Liver (tissue), 9 donors: ENCODE data around the gene OR1S1. TPM values are rescaled to one million over a fixed set of nuclear protein-coding genes. Genes with fewer than 3 reads are reported as not detected.

Source experiments
- DNase-seq: peaks from one replicate; pipeline ENCODE4 v3.0.0-alpha.2; 2017; ENCODE audit warnings: low spot score
- H3K27ac ChIP-seq, 2 donors: one replicate each; pipeline ENCODE4 v1.7.0; 2013; ENCODE audit warnings: inconsistent platforms in 2 of 2, low read length in 2 of 2, control low read depth in 1 of 2, low read depth in 1 of 2, mild to moderate bottlenecking in 1 of 2
- H3K27me3 ChIP-seq, 4 donors: one replicate each; pipeline versions ENCODE4 v1.6.1 to v1.7.0; 2013; ENCODE audit warnings: low read length in 3 of 4, inconsistent platforms in 1 of 4, mild to moderate bottlenecking in 1 of 4, moderate library complexity in 1 of 4; ENCODE audit not compliant: control insufficient read depth in 4 of 4, insufficient read depth in 4 of 4
- H3K36me3 ChIP-seq, 4 donors: one replicate each; pipeline versions ENCODE4 v1.6.1 to v1.7.0; 2013; ENCODE audit warnings: low read length in 3 of 4, mild to moderate bottlenecking in 3 of 4, low read depth in 1 of 4, moderate library complexity in 1 of 4; ENCODE audit not compliant: control insufficient read depth in 4 of 4, insufficient read depth in 3 of 4
- H3K4me1 ChIP-seq, 4 donors: one replicate each; pipeline versions ENCODE4 v1.6.1 to v1.7.0; 2013; ENCODE audit warnings: low read length in 3 of 4, mild to moderate bottlenecking in 3 of 4, moderate library complexity in 1 of 4; ENCODE audit not compliant: control insufficient read depth in 4 of 4, insufficient read depth in 4 of 4
- H3K4me3 ChIP-seq, 3 donors: one replicate each; pipeline versions ENCODE4 v1.6.1 to v1.7.0; 2013; ENCODE audit warnings: low read length in 3 of 3, control low read depth in 1 of 3, low read depth in 1 of 3, mild to moderate bottlenecking in 1 of 3
- H3K9ac ChIP-seq, 2 donors: one replicate each; pipeline ENCODE4 v1.7.0; 2013; ENCODE audit warnings: low read length in 2 of 2, mild to moderate bottlenecking in 2 of 2, moderate library complexity in 2 of 2, control low read depth in 1 of 2, low read depth in 1 of 2
- H3K9me3 ChIP-seq, 4 donors: one replicate each; pipeline versions ENCODE4 v1.6.1 to v1.7.0; 2013; ENCODE audit warnings: low read length in 3 of 4; ENCODE audit not compliant: control insufficient read depth in 4 of 4
- EGR1 ChIP-seq, 2 donors: IDR thresholded peaks; 2 replicates each; pipeline ENCODE4 v1.6.1; 2016 to 2018; ENCODE audit warnings: antibody characterized with exemption in 2 of 2, low read depth in 2 of 2
- FOXA1 ChIP-seq: IDR thresholded peaks from 2 replicates; pipeline ENCODE4 v1.6.1; 2016; ENCODE audit warnings: antibody characterized with exemption
- FOXA2 ChIP-seq: IDR thresholded peaks from 2 replicates; pipeline ENCODE4 v1.6.1; 2016; ENCODE audit warnings: antibody characterized with exemption
- GABPA ChIP-seq, 2 donors: IDR thresholded peaks in 1 of 2; conservative IDR thresholded peaks in 1 of 2; 2 replicates each; pipeline ENCODE4 v1.6.1; 2016; ENCODE audit warnings: antibody characterized with exemption in 2 of 2, mild to moderate bottlenecking in 1 of 2, moderate library complexity in 1 of 2
- HNF4A ChIP-seq, 2 donors: conservative IDR thresholded peaks; 2 replicates each; pipeline ENCODE4 v1.6.1; 2016; ENCODE audit warnings: antibody characterized with exemption in 2 of 2, mild to moderate bottlenecking in 2 of 2
- HNF4G ChIP-seq: IDR thresholded peaks from 2 replicates; pipeline ENCODE4 v1.6.1; 2016; ENCODE audit warnings: antibody characterized with exemption
- JUND ChIP-seq, 2 donors: IDR thresholded peaks; 2 replicates each; pipeline ENCODE4 v1.6.1; 2016; ENCODE audit warnings: antibody characterized with exemption in 2 of 2
- NR2F2 ChIP-seq: IDR thresholded peaks from 2 replicates; pipeline ENCODE4 v1.6.1; 2016; ENCODE audit warnings: antibody characterized with exemption
- RAD21 ChIP-seq, 2 donors: IDR thresholded peaks; 2 replicates each; pipeline ENCODE4 v1.6.1; 2016; ENCODE audit warnings: antibody characterized with exemption in 2 of 2, mild to moderate bottlenecking in 2 of 2
- RXRA ChIP-seq, 2 donors: IDR thresholded peaks; 2 replicates each; pipeline ENCODE4 v1.6.1; 2017 to 2018; ENCODE audit warnings: antibody characterized with exemption in 2 of 2, mild to moderate bottlenecking in 1 of 2
- SP1 ChIP-seq: IDR thresholded peaks from 2 replicates; pipeline ENCODE4 v1.6.1; 2018; ENCODE audit warnings: antibody characterized with exemption, mild to moderate bottlenecking
- TAF1 ChIP-seq: conservative IDR thresholded peaks from 2 replicates; pipeline ENCODE4 v1.6.1; 2016; ENCODE audit warnings: antibody characterized with exemption, mild to moderate bottlenecking
- YY1 ChIP-seq: IDR thresholded peaks from 2 replicates; pipeline ENCODE4 v1.6.1; 2016; ENCODE audit warnings: antibody characterized with exemption, mild to moderate bottlenecking
- WGBS: extraction: QIAGEN DNeasy Blood & Tissue Kit; methylation state at CpG from one replicate; pipeline ENCODE4 v1.1.7; 2013; 5-methylcytosine and 5-hydroxymethylcytosine counted together
- polyA plus RNA-seq, 2 donors: library from polyadenylated mRNA; stranded (reverse) in 1 of 2; unstranded in 1 of 2; fragments of 200-250 nt in 1 of 2; fragments of >200 nt in 1 of 2; fragmentation: Nextera tagmentation in 1 of 2; extraction: Ambion mirVana in 1 of 2; gene quantifications; one replicate each; pipeline versions ENCODE4 v1.2.1 to v1.2.3, GENCODE V29; 2013 to 2015
- total RNA-seq, 2 donors: library from RNA; depleted of rRNA; stranded (reverse); fragments of >200 nt; gene quantifications; one replicate each; pipeline ENCODE4 v1.2.3, GENCODE V29; 2014
- TF ChIP-seq, protein P1 (sequence below): IDR thresholded peaks from 2 replicates; pipeline ENCODE4 v1.6.1; 2016; ENCODE audit warnings: antibody characterized with exemption, mild to moderate bottlenecking
- TF ChIP-seq, protein P2 (sequence below): fragments of 150-350 bp; IDR thresholded peaks from 2 replicates; pipeline ENCODE4 v1.5.1; 2017; ENCODE audit warnings: improper control_type of control experiment, low read depth, low read length; ENCODE audit not compliant: missing input control
- TF ChIP-seq, protein P3 (sequence below): IDR thresholded peaks from 2 replicates; pipeline ENCODE4 v1.6.1; 2016; ENCODE audit warnings: antibody characterized with exemption
- TF ChIP-seq, protein P4 (sequence below): IDR thresholded peaks from 2 replicates; pipeline ENCODE4 v1.6.1; 2016; ENCODE audit warnings: antibody characterized with exemption
- TF ChIP-seq, protein P5 (sequence below): IDR thresholded peaks from 2 replicates; pipeline ENCODE4 v1.6.1; 2016; ENCODE audit warnings: antibody characterized with exemption
- donor health status: healthy.
- donor health status: healthy.
- donor health status: healthy.
- donor health status: healthy.
- donor health status: healthy.

Gene OR1S1
- total and polyA plus RNA-seq, 4 donors: not detected

DNA sequence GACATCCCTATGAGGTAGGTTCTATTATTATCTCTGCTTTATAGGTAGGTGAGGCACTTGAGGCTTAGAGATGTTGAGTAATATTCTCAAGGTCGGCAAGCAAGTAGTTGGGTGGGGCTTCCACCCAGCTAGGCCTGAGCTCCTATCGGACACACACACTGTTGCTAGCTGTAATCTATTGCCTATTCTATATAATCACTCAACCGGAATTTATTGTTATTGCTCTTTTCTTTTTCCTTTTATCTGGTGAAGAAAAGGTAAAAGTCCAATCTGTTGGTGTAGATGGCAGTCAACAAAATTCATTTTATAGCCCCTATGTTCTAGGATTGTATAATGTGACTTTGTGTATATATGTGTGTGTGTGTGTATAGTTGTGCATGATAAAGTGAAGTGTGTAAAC lies 20.3 kb upstream of the OR1S1 start:
- TF ChIP-seq FOXA1 (no peak), SP1 (no peak), EGR1 (IDR thresholded peaks at IDR 0.05; ENCODE audit: low read depth in 2 of 2) (no peak), HNF4A (conservative IDR thresholded peaks at IDR 0.05) (no peak), TAF1 (no peak), YY1 (no peak), NR2F2 (no peak), GABPA (IDR thresholded peaks at IDR 0.05 in 1 of 2, conservative IDR thresholded peaks at IDR 0.05 in 1 of 2) (no peak), RXRA (IDR thresholded peaks at IDR 0.05) (no peak), RAD21 (IDR thresholded peaks at IDR 0.05) (no peak), FOXA2 (no peak), JUND (IDR thresholded peaks at IDR 0.05) (no peak), HNF4G (no peak)
- TF ChIP-seq, protein P1, sequence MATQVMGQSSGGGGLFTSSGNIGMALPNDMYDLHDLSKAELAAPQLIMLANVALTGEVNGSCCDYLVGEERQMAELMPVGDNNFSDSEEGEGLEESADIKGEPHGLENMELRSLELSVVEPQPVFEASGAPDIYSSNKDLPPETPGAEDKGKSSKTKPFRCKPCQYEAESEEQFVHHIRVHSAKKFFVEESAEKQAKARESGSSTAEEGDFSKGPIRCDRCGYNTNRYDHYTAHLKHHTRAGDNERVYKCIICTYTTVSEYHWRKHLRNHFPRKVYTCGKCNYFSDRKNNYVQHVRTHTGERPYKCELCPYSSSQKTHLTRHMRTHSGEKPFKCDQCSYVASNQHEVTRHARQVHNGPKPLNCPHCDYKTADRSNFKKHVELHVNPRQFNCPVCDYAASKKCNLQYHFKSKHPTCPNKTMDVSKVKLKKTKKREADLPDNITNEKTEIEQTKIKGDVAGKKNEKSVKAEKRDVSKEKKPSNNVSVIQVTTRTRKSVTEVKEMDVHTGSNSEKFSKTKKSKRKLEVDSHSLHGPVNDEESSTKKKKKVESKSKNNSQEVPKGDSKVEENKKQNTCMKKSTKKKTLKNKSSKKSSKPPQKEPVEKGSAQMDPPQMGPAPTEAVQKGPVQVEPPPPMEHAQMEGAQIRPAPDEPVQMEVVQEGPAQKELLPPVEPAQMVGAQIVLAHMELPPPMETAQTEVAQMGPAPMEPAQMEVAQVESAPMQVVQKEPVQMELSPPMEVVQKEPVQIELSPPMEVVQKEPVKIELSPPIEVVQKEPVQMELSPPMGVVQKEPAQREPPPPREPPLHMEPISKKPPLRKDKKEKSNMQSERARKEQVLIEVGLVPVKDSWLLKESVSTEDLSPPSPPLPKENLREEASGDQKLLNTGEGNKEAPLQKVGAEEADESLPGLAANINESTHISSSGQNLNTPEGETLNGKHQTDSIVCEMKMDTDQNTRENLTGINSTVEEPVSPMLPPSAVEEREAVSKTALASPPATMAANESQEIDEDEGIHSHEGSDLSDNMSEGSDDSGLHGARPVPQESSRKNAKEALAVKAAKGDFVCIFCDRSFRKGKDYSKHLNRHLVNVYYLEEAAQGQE: no peak
- TF ChIP-seq, protein P2, sequence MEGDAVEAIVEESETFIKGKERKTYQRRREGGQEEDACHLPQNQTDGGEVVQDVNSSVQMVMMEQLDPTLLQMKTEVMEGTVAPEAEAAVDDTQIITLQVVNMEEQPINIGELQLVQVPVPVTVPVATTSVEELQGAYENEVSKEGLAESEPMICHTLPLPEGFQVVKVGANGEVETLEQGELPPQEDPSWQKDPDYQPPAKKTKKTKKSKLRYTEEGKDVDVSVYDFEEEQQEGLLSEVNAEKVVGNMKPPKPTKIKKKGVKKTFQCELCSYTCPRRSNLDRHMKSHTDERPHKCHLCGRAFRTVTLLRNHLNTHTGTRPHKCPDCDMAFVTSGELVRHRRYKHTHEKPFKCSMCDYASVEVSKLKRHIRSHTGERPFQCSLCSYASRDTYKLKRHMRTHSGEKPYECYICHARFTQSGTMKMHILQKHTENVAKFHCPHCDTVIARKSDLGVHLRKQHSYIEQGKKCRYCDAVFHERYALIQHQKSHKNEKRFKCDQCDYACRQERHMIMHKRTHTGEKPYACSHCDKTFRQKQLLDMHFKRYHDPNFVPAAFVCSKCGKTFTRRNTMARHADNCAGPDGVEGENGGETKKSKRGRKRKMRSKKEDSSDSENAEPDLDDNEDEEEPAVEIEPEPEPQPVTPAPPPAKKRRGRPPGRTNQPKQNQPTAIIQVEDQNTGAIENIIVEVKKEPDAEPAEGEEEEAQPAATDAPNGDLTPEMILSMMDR: no peak
- TF ChIP-seq, protein P3, sequence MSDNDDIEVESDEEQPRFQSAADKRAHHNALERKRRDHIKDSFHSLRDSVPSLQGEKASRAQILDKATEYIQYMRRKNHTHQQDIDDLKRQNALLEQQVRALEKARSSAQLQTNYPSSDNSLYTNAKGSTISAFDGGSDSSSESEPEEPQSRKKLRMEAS: no peak
- TF ChIP-seq, protein P4, sequence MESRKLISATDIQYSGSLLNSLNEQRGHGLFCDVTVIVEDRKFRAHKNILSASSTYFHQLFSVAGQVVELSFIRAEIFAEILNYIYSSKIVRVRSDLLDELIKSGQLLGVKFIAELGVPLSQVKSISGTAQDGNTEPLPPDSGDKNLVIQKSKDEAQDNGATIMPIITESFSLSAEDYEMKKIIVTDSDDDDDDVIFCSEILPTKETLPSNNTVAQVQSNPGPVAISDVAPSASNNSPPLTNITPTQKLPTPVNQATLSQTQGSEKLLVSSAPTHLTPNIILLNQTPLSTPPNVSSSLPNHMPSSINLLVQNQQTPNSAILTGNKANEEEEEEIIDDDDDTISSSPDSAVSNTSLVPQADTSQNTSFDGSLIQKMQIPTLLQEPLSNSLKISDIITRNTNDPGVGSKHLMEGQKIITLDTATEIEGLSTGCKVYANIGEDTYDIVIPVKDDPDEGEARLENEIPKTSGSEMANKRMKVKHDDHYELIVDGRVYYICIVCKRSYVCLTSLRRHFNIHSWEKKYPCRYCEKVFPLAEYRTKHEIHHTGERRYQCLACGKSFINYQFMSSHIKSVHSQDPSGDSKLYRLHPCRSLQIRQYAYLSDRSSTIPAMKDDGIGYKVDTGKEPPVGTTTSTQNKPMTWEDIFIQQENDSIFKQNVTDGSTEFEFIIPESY: no peak
- TF ChIP-seq, protein P5, sequence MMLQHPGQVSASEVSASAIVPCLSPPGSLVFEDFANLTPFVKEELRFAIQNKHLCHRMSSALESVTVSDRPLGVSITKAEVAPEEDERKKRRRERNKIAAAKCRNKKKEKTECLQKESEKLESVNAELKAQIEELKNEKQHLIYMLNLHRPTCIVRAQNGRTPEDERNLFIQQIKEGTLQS: no peak
- 77% methylated on average over 3 of the region's 3 CpGs for WGBS
- H3K4me3 ChIP-seq: no peak overlapping the region
- H3K27me3 ChIP-seq: no peaks in the 10 kb centered on the region
- H3K9ac ChIP-seq: no peak overlapping the region
- peaks cover 0 to 5% (median under 1%) of the 10 kb centered on the region in 4 donors for H3K9me3 ChIP-seq
- H3K27ac ChIP-seq: no peak overlapping the region
- no peak for DNase-seq
- H3K4me1 ChIP-seq: no peaks in the 10 kb centered on the region
- no peaks in the 10 kb centered on the region for H3K36me3 ChIP-seq
